Measurements from ENCODE around the gene EPS8L1. TPM values are rescaled to one million over a fixed set of nuclear protein-coding genes. Genes with fewer than 3 reads are reported as not detected.

EPS8L1 gene
- total RNA-seq, 1 experiment from 2014 or later = 62.1 TPM

DNA sequence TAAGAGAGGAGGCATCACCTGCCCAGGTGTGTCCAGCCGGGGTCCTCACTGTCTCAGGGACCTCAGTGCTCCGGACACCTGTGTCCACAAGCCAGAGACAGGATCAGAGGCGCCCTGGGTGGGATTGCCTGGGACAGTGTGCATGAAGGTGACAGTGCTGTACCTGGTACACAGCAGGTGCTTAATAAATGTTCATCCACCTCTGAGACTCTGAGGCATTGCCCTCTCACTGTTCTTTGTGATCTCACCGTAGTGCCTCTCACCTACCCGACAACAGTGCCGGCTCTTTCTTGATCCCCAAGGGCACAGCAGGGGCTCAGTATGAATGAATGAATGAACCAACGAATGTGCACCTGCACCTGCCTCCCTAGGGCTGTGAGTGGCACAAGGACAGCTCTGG, 21.9 kb upstream of the EPS8L1 start:
- no peaks in the 10 kb centered on the region for H3K4me1 ChIP-seq (ENCODE audit: control insufficient read depth in 1 of 2, insufficient read depth in 2 of 2, low read length in 2 of 2)
- H2AFZ ChIP-seq (ENCODE audit: low read depth, low read length, poor library complexity, severe bottlenecking) = no peak overlapping the region
- H3K4me3 ChIP-seq (replicated peaks in 1 of 2; ENCODE audit: low read depth in 1 of 2, low read length in 2 of 2) = no peak overlapping the region
- H3K36me3 ChIP-seq (ENCODE audit: control insufficient read depth in 1 of 2, insufficient read depth in 2 of 2, low read length in 2 of 2) = peaks cover 33 to 43% of the 10 kb centered on the region in 2 experiments
- no peak overlapping the region for H3K27ac ChIP-seq (ENCODE audit: low read depth, low read length)
- H3K4me2 ChIP-seq (ENCODE audit: low read length) = no peak overlapping the region
- DNase-seq (ENCODE audit: low read depth, low spot score) (no peak), ATAC-seq (no peak)
- peaks cover 63% of the 10 kb centered on the region for H3K79me2 ChIP-seq (ENCODE audit: insufficient read depth, low read length)
- BruUV-seq (replicated peaks) = no TSS peak
- H3K9ac ChIP-seq (ENCODE audit: low read length) = no peak overlapping the region
- no peaks in the 10 kb centered on the region for H4K20me1 ChIP-seq (ENCODE audit: insufficient read depth)
- no peaks in the 10 kb centered on the region for H3K9me2 ChIP-seq (ENCODE audit: insufficient read depth)
- RAD21 ChIA-PET (ENCODE audit: low non-redundant PET in 1 of 2, low total read pairs in 2 of 2, uncharacterized antibody in 2 of 2, unreplicated experiment in 2 of 2) = no interaction called here
- intact Hi-C loops (cut with micrococcal nuclease) = no loop called here
- POLR2A ChIA-PET = no interaction called here
- CTCF ChIA-PET = no interaction called here
- no peak for TF ChIP-seq EZH2 (IDR thresholded peaks at IDR 0.05)
- no peak for TF ChIP-seq JUND (IDR thresholded peaks at IDR 0.05)
- no peak for TF ChIP-seq ZFX (IDR thresholded peaks at IDR 0.05)
- no peak for TF ChIP-seq CBX3 (IDR thresholded peaks at IDR 0.05; ENCODE audit: low read depth)
- TF ChIP-seq EGR1 (IDR thresholded peaks at IDR 0.05; ENCODE audit: low read depth) = no peak
- no peak for TF ChIP-seq TCF7L2 (IDR thresholded peaks at IDR 0.05; ENCODE audit: borderline replicate concordance, extremely low read depth, insufficient read depth, insufficient read length)
- TF ChIP-seq, protein P1, sequence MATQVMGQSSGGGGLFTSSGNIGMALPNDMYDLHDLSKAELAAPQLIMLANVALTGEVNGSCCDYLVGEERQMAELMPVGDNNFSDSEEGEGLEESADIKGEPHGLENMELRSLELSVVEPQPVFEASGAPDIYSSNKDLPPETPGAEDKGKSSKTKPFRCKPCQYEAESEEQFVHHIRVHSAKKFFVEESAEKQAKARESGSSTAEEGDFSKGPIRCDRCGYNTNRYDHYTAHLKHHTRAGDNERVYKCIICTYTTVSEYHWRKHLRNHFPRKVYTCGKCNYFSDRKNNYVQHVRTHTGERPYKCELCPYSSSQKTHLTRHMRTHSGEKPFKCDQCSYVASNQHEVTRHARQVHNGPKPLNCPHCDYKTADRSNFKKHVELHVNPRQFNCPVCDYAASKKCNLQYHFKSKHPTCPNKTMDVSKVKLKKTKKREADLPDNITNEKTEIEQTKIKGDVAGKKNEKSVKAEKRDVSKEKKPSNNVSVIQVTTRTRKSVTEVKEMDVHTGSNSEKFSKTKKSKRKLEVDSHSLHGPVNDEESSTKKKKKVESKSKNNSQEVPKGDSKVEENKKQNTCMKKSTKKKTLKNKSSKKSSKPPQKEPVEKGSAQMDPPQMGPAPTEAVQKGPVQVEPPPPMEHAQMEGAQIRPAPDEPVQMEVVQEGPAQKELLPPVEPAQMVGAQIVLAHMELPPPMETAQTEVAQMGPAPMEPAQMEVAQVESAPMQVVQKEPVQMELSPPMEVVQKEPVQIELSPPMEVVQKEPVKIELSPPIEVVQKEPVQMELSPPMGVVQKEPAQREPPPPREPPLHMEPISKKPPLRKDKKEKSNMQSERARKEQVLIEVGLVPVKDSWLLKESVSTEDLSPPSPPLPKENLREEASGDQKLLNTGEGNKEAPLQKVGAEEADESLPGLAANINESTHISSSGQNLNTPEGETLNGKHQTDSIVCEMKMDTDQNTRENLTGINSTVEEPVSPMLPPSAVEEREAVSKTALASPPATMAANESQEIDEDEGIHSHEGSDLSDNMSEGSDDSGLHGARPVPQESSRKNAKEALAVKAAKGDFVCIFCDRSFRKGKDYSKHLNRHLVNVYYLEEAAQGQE (IDR thresholded peaks at IDR 0.05; ENCODE audit: low read depth) = no peak
- no peak for TF ChIP-seq FOSL1 (IDR thresholded peaks at IDR 0.05; ENCODE audit: low read depth)
- TF ChIP-seq SIN3A (IDR thresholded peaks at IDR 0.05; ENCODE audit: low read depth) = no peak
- no peak for TF ChIP-seq SRF (IDR thresholded peaks at IDR 0.05; ENCODE audit: low read depth)
- TF ChIP-seq EZH2phosphoT487 (IDR thresholded peaks at IDR 0.05; ENCODE audit: borderline replicate concordance) = no peak
- no peak for TF ChIP-seq CEBPB (IDR thresholded peaks at IDR 0.05; ENCODE audit: low read depth)
- TF ChIP-seq POLR2AphosphoS5 (IDR thresholded peaks at IDR 0.05; ENCODE audit: low read depth, low read length) = no peak
- TF ChIP-seq ZNF274 (IDR thresholded peaks at IDR 0.05; ENCODE audit: low read depth, low read length) = no peak
- TF ChIP-seq, protein P2, sequence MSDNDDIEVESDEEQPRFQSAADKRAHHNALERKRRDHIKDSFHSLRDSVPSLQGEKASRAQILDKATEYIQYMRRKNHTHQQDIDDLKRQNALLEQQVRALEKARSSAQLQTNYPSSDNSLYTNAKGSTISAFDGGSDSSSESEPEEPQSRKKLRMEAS (IDR thresholded peaks at IDR 0.05) = no peak
- no peak for TF ChIP-seq RAD21 (IDR thresholded peaks at IDR 0.05; ENCODE audit: low read depth)
- TF ChIP-seq, protein P3, sequence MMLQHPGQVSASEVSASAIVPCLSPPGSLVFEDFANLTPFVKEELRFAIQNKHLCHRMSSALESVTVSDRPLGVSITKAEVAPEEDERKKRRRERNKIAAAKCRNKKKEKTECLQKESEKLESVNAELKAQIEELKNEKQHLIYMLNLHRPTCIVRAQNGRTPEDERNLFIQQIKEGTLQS (IDR thresholded peaks at IDR 0.05) = no peak
- no peak for TF ChIP-seq YY1 (IDR thresholded peaks at IDR 0.05; ENCODE audit: extremely low read depth, insufficient replicate concordance, low read depth, low read length)
- H3K27me3 ChIP-seq (ENCODE audit: insufficient read depth, low read length) = no peaks in the 10 kb centered on the region
- no peaks in the 10 kb centered on the region for H3K9me3 ChIP-seq (ENCODE audit: control insufficient read depth in 1 of 2, insufficient read depth in 1 of 2, low read depth in 1 of 2, low read length in 2 of 2)

Measured in HCT116 (cell line).